Activated B cell treated with CpG ODN at 0.5 μM for 24 hours (primary cell): ENCODE measurements around the gene ZNHIT3. TPM values are rescaled to one million over a fixed set of nuclear protein-coding genes. Genes with fewer than 3 reads are reported as not detected.
"Not testable (repeated sequence)": the region's sequence is repeated elsewhere in the genome, so short reads cannot be mapped to it uniquely, and the experiment has no call there.

Experiments
- ATAC-seq: fragments of 200-7000 bp; cut with Tn5 transposase; one replicate; pipeline ENCODE4 v1.10.0; 2021; ENCODE audit warnings: low read depth, mild to moderate bottlenecking, moderate library complexity
- CTCF ChIA-PET: fragments of 350-600 bp; sonication (Branson Sonifier 250); formaldehyde crosslinking; loops from one replicate; lab custom pipeline; 2021; ENCODE audit warnings: antibody characterized with exemption; lab: Charles Lee
- POLR2A ChIA-PET: fragments of 350-600 bp; sonication (Branson Sonifier 250); formaldehyde crosslinking; loops from one replicate; lab custom pipeline; 2021; ENCODE audit warnings: antibody characterized with exemption; lab: Charles Lee
- DNase-seq: peaks from one replicate; pipeline ENCODE4 v3.0.0; 2022
- H3K27ac Mint-ChIP-seq: one replicate; pipeline ENCODE4 v1.8.0; 2020; ENCODE audit warnings: mixed read lengths
- H3K27me3 Mint-ChIP-seq: one replicate; pipeline ENCODE4 v1.8.0; 2021; ENCODE audit warnings: mixed read lengths
- H3K36me3 Mint-ChIP-seq: one replicate; pipeline ENCODE4 v1.8.0; 2021; ENCODE audit warnings: low read depth, mixed read lengths
- H3K4me1 Mint-ChIP-seq: one replicate; pipeline ENCODE4 v1.8.0; 2021; ENCODE audit warnings: mixed read lengths
- H3K4me3 Mint-ChIP-seq: one replicate; pipeline ENCODE4 v1.8.0; 2020; ENCODE audit warnings: mild to moderate bottlenecking, mixed read lengths
- H3K9me3 Mint-ChIP-seq: one replicate; pipeline ENCODE4 v1.8.0; 2020; ENCODE audit warnings: mixed read lengths
- intact Hi-C: fragments of 100-400 bp; cut with micrococcal nuclease; formaldehyde crosslinking; loops from one replicate; pipeline ENCODE4 v1.15.1; 2024
- total RNA-seq: library from RNA; stranded (reverse); gene quantifications from 2 replicates; pipeline ENCODE4 v1.2.3, GENCODE V29; 2022
- TF ChIP-seq, protein P1 (sequence below): fragments of 200-600 bp; IDR thresholded peaks from one replicate; pipeline ENCODE4 v1.8.0; 2022; ENCODE audit warnings: antibody characterized with exemption, mild to moderate bottlenecking

Gene ZNHIT3
- total RNA-seq, 1 donor from 2014 or later = 35.5 TPM

DNA sequence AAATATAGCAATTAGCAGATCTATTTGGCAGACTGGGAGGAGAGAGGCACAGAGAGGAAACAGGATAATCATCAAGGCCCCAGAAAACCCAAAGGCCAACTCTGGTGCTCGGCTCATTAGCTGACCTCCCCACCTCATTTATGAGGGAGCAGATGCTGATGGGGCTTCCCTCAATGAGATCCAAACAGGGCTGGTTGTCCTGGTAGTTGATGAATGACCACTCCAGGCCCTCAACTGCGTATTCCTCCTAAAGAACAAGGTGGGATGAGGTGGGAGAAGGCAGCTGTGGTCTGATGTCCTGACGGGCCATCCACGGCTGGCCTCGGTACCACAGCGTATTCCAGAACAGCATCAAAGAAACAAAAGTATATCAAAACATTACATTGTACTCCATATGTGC is 20.8 kb downstream of the ZNHIT3 start:
- ATAC-seq (no peak), DNase-seq (no peak)
- H3K9me3 Mint-ChIP-seq = no peaks in the 10 kb centered on the region
- H3K27me3 Mint-ChIP-seq = no peaks in the 10 kb centered on the region
- no peak overlapping the region for H3K27ac Mint-ChIP-seq
- peaks cover 45% of the 10 kb centered on the region for H3K36me3 Mint-ChIP-seq
- intact Hi-C loops = no loop called here
- no peaks in the 10 kb centered on the region for H3K4me1 Mint-ChIP-seq
- no peak overlapping the region for H3K4me3 Mint-ChIP-seq
- ChIA-PET CTCF (no interaction called here), POLR2A (no interaction called here)
- TF ChIP-seq, protein P1, sequence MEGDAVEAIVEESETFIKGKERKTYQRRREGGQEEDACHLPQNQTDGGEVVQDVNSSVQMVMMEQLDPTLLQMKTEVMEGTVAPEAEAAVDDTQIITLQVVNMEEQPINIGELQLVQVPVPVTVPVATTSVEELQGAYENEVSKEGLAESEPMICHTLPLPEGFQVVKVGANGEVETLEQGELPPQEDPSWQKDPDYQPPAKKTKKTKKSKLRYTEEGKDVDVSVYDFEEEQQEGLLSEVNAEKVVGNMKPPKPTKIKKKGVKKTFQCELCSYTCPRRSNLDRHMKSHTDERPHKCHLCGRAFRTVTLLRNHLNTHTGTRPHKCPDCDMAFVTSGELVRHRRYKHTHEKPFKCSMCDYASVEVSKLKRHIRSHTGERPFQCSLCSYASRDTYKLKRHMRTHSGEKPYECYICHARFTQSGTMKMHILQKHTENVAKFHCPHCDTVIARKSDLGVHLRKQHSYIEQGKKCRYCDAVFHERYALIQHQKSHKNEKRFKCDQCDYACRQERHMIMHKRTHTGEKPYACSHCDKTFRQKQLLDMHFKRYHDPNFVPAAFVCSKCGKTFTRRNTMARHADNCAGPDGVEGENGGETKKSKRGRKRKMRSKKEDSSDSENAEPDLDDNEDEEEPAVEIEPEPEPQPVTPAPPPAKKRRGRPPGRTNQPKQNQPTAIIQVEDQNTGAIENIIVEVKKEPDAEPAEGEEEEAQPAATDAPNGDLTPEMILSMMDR = no peak

DNA sequence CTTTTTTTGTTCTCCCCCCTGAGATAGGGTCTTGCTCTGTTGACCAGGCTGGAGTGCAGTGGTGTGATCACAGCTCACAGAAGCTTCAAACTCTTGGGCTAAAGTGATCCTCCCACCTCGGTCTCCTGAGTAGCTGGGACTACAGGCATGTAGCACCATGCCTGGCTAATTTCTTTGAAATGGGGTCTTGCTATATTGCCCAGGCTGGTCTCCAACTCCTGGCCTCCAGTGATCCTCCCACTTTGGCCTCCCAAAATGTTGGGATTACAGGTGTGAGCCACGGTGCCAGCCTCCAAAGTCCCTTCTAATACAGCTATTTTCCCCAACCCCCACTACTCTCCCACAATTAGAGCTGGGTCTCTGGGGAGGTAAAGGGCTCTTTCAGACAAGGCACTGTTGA is 22.0 kb downstream of the ZNHIT3 start:
- H3K27ac Mint-ChIP-seq, H3K9me3 Mint-ChIP-seq, H3K4me1 Mint-ChIP-seq, H3K27me3 Mint-ChIP-seq, POLR2A ChIA-PET, H3K4me3 Mint-ChIP-seq, DNase-seq, intact Hi-C loops, ATAC-seq, CTCF ChIA-PET: not testable (repeated sequence)
- H3K36me3 Mint-ChIP-seq = peaks cover 40% of the 10 kb centered on the region

DNA sequence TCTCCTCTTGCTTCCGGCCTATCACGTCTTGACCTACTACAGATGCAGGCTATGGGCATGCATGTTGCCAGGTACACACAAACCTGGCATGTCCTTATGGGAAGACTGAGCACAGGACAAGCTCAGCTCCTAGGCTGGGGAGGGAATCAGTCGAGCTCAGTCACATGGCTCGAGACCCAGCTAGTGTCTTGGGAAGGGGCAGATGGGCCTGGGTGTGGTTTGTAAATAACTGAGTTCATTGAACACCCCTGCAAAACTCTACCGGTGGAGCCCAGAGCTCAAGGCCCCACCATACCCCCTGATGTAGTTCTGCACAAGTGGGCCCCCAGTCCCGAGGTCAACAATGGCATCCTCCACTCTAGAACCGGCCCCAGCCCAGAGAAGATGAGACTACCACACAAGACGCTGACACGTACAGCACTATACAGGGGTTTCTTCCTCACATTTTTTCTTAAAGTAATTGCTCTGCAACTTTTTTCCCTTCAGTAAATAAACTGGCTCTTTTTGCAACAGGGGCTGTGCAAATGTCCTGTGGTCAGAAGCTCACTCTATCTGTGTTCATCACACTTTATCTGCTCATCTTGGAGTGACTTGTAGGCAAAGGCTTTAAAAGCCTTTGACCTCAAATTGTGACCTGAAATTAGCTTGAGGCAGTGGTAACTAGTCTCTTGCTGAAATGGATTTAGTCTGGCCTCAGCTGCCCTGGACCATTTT is 22.9 kb downstream of the ZNHIT3 start:
- H3K4me1 Mint-ChIP-seq = no peaks in the 10 kb centered on the region
- H3K27me3 Mint-ChIP-seq = no peaks in the 10 kb centered on the region
- TF ChIP-seq, protein P1 = no peak
- H3K9me3 Mint-ChIP-seq = no peaks in the 10 kb centered on the region
- ChIA-PET CTCF (no interaction called here), POLR2A (no interaction called here)
- H3K4me3 Mint-ChIP-seq = no peak overlapping the region
- intact Hi-C loops = no loop called here
- ATAC-seq (no peak), DNase-seq (no peak)
- peaks cover 41% of the 10 kb centered on the region for H3K36me3 Mint-ChIP-seq
- H3K27ac Mint-ChIP-seq = no peak overlapping the region

DNA sequence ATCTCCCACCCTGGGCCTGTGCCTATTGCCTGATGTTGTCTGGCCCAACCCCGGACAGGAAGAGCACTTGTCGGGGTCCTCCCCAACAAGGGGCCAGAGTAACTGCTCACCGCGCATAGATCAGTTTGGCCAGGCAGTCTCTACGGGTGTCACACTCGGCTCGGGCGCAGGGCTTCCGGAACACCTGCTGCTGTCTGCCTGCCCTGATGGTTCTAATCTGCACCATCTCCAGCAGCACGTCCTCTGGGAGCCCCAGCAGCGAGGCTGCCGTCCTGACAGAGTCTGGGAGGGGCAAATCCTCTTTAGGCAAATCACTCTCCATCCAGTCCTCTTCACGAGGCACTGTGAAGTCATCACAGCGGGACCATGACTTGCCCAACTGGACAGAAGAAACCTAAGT is 24.2 kb downstream of the ZNHIT3 start:
- no peaks in the 10 kb centered on the region for H3K27me3 Mint-ChIP-seq
- no peak overlapping the region for H3K4me3 Mint-ChIP-seq
- no peaks in the 10 kb centered on the region for H3K4me1 Mint-ChIP-seq
- ChIA-PET CTCF (no interaction called here), POLR2A (no interaction called here)
- peaks cover 40% of the 10 kb centered on the region for H3K36me3 Mint-ChIP-seq
- no peak overlapping the region for H3K27ac Mint-ChIP-seq
- no peak for DNase-seq
- no peak for ATAC-seq
- TF ChIP-seq, protein P1 = no peak
- intact Hi-C loops = no loop called here
- H3K9me3 Mint-ChIP-seq = no peaks in the 10 kb centered on the region

DNA sequence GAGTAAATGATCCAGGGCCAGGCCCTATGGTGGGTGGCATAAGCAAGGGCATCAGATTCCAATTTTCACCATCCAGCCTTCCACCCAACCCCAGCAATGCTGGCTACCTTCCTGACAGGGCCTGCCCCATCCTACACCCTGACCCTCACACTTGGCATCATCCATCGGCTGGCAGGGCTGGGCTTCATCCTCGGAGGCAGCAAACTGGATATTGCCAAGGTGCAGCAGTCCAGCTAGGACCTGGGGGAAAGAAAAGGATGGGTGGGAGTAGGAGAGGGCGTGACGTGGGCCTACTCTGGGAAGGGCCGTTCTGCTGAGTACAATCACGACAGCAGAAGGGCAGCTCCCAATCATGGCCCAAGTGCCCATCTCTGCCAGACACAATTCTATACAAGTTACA is 24.7 kb downstream of the ZNHIT3 start:
- ChIA-PET CTCF (no interaction called here), POLR2A (no interaction called here)
- intact Hi-C loops = no loop called here
- Mint-ChIP-seq H3K36me3 (peaks cover 37% of the 10 kb centered on the region), H3K9me3 (no peaks in the 10 kb centered on the region), H3K27me3 (no peaks in the 10 kb centered on the region), H3K4me1 (no peaks in the 10 kb centered on the region), H3K27ac (no peak overlapping the region), H3K4me3 (no peak overlapping the region)
- TF ChIP-seq, protein P1 = no peak
- DNase-seq (no peak), ATAC-seq (no peak)

DNA sequence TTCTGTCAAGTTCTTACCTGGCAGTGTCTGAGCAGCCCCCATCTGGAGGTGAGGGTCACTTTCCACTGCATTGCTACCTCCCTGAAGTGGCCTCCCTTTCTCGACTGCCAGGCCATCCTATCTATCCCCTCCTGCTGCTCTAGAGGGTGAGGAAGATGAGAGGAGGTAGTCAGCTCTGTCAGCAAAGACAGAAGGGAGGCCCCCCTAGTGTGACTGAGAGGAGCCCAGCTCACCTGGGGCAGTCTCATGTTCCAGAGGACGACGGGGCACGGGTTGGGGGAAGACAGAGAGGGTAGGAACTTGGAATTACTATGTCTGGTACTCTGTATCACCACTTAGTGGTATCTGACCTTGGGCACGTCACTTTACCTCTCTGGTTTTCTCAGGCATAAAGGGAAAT is 26.2 kb downstream of the ZNHIT3 start:
- CTCF ChIA-PET = no interaction called here
- DNase-seq (no peak), ATAC-seq (no peak)
- H3K4me3 Mint-ChIP-seq = no peak overlapping the region
- intact Hi-C loops = no loop called here
- no peak overlapping the region for H3K27ac Mint-ChIP-seq
- POLR2A ChIA-PET = no interaction called here
- TF ChIP-seq, protein P1 = no peak
- H3K4me1 Mint-ChIP-seq = no peaks in the 10 kb centered on the region
- H3K36me3 Mint-ChIP-seq = peaks cover 34% of the 10 kb centered on the region
- no peaks in the 10 kb centered on the region for H3K9me3 Mint-ChIP-seq
- H3K27me3 Mint-ChIP-seq = no peaks in the 10 kb centered on the region
